Spleen (tissue), 7 donors: ENCODE results near the gene FTO.

ENCODE experiments used
- POLR2A ChIP-seq, 3 donors: fragments of 450-650 bp; IDR thresholded peaks; one replicate each; pipeline ENCODE4 v1.5.1; 2017; ENCODE audit warnings: antibody characterized with exemption in 3 of 3, mild to moderate bottlenecking in 1 of 3
- TF ChIP-seq, protein P1 (sequence below), 11 experiments: fragments of 200-600 bp in 7 of 11; fragments of 450-650 bp in 4 of 11; sonication (generic) in 4 of 11; IDR thresholded peaks in 8 of 11; conservative IDR thresholded peaks in 3 of 11; 1 replicate in 7 of 11; 2 replicates in 4 of 11; pipeline versions ENCODE4 v1.4.0 to v1.8.0; 2016 to 2021; ENCODE audit warnings: antibody characterized with exemption in 11 of 11, inconsistent platforms in 4 of 11, mild to moderate bottlenecking in 1 of 11
- donor health status: DM: no; HTN: no; CAD: no; lungs with moderate emphysema.
- donor health status: DM: no; HTN: no; CAD: no.
- donor health status: DM: no; HTN: no; CAD: no.

DNA sequence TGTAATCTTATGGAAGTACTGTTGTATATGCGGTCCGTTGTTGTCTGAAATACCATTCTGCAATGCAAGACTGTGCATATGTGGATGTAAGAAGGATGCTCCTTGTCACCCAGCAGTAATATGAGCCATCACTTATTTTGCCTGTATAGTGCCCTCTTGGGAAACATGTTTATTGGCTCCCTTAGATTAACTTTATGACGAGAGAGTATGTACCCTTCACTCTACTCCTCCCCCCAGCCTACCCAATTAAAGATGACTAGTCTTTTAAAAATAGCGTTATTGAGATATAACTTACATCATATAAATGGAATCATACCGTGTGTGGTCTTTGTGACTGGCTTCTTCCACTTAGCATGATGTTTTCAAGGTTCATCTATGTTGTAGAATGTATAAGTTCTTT is 33.6 kb downstream of the FTO start:
- TF ChIP-seq, protein P1, sequence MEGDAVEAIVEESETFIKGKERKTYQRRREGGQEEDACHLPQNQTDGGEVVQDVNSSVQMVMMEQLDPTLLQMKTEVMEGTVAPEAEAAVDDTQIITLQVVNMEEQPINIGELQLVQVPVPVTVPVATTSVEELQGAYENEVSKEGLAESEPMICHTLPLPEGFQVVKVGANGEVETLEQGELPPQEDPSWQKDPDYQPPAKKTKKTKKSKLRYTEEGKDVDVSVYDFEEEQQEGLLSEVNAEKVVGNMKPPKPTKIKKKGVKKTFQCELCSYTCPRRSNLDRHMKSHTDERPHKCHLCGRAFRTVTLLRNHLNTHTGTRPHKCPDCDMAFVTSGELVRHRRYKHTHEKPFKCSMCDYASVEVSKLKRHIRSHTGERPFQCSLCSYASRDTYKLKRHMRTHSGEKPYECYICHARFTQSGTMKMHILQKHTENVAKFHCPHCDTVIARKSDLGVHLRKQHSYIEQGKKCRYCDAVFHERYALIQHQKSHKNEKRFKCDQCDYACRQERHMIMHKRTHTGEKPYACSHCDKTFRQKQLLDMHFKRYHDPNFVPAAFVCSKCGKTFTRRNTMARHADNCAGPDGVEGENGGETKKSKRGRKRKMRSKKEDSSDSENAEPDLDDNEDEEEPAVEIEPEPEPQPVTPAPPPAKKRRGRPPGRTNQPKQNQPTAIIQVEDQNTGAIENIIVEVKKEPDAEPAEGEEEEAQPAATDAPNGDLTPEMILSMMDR (IDR thresholded peaks at IDR 0.05 in 8 of 11, conservative IDR thresholded peaks at IDR 0.05 in 3 of 11): no peak
- TF ChIP-seq POLR2A (IDR thresholded peaks at IDR 0.05): no peak
